GM12878 (cell line): Measurements from ENCODE around the gene CWF19L1. TPM values are rescaled to one million over a fixed set of nuclear protein-coding genes. Genes with fewer than 3 reads are reported as not detected.

ENCODE experiments used
- ATAC-seq: fragments of 200-7000 bp; cut with Tn5 transposase; 3 replicates; pipeline ENCODE4 v1.9.1; 2020; ENCODE audit warnings: mild to moderate bottlenecking, moderate library complexity
- BruUV-seq: library from RNA; stranded (reverse); fragments of 400-500 nt; replicated peaks from 2 replicates; lab custom pipeline; 2021; lab: Mats Ljungman, UMichigan
- CTCF ChIA-PET: fragments of 300-600 bp; sonication (Branson Sonifier 250); formaldehyde crosslinking; extraction: SDS; loops from one replicate; lab custom pipeline; 2021; ENCODE audit warnings: inconsistent platforms; lab: Yijun Ruan, JAX
- POLR2A ChIA-PET: fragments of 350-600 bp; formaldehyde crosslinking; extraction: SDS; loops from one replicate; lab custom pipeline; 2021; ENCODE audit warnings: inconsistent platforms; lab: Charles Lee
- RAD21 ChIA-PET: fragments of 300-600 bp; sonication (Branson Sonifier 250); formaldehyde crosslinking; loops from one replicate; lab custom pipeline; 2023; ENCODE audit warnings: antibody characterized with exemption; ENCODE audit not compliant: unreplicated experiment; lab: Charles Lee
- SMC1A ChIA-PET: fragments of 300-600 bp; sonication (Branson Sonifier 250); formaldehyde crosslinking; loops from one replicate; lab custom pipeline; 2023; ENCODE audit not compliant: unreplicated experiment, uncharacterized antibody; lab: Charles Lee
- DNase-seq: peaks from one replicate; pipeline ENCODE4 v3.0.0-alpha.2; 2011; ENCODE audit warnings: low read depth, low spot score
- FAIRE-seq: peaks from 3 replicates; lab custom pipeline; 2011; peaks lifted over from hg19 to GRCh38; lab: Jason Lieb, UNC
- H2AFZ ChIP-seq: 2 replicates; pipeline ENCODE4 v1.6.0; 2011; ENCODE audit warnings: low read depth, low read length, control low read depth; ENCODE audit not compliant: control insufficient read depth
- H3K27ac ChIP-seq: 2 replicates; pipeline ENCODE4 v1.5.1; 2011; ENCODE audit warnings: control low read depth; ENCODE audit not compliant: control insufficient read depth, insufficient read depth
- H3K27me3 ChIP-seq, 2 experiments: replicated peaks in 1 of 2; 2 replicates each; pipeline versions ENCODE4 v1.6.0 to v1.6.1; 2011; ENCODE audit warnings: low read length in 1 of 2; ENCODE audit not compliant: control insufficient read depth in 2 of 2, insufficient read depth in 2 of 2
- H3K36me3 ChIP-seq, 2 experiments: 2 replicates each; pipeline ENCODE4 v1.5.1; 2011; ENCODE audit warnings: low read length in 1 of 2; ENCODE audit not compliant: control insufficient read depth in 2 of 2, insufficient read depth in 2 of 2
- H3K4me1 ChIP-seq: 2 replicates; pipeline ENCODE4 v1.6.1; 2011; ENCODE audit warnings: mild to moderate bottlenecking, low read length, moderate library complexity, mixed read lengths; ENCODE audit not compliant: control insufficient read depth, insufficient read depth
- H3K4me2 ChIP-seq: 2 replicates; pipeline ENCODE4 v1.6.0; 2011; ENCODE audit warnings: control low read depth; ENCODE audit not compliant: control insufficient read depth, insufficient read depth
- H3K4me3 ChIP-seq: fragments of 200-600 bp; sonication (generic); 2 replicates; pipeline ENCODE4 v1.5.1; 2016
- H3K79me2 ChIP-seq: 2 replicates; pipeline ENCODE4 v1.6.0; 2011; ENCODE audit warnings: low read length; ENCODE audit not compliant: control insufficient read depth, insufficient read depth
- H3K9ac ChIP-seq: 2 replicates; pipeline ENCODE4 v1.8.0; 2011; ENCODE audit warnings: low read length, control low read depth, mixed read lengths; ENCODE audit not compliant: control insufficient read depth, insufficient read depth
- H3K9me3 ChIP-seq: replicated peaks from 3 replicates; pipeline ENCODE4 v1.5.1; 2011; ENCODE audit warnings: mild to moderate bottlenecking, low read length; ENCODE audit not compliant: control insufficient read depth, insufficient read depth
- H4K20me1 ChIP-seq: 2 replicates; pipeline ENCODE4 v1.6.0; 2011; ENCODE audit not compliant: control insufficient read depth, insufficient read depth
- CBX5 ChIP-seq: sonication (generic); IDR thresholded peaks from 2 replicates; pipeline ENCODE4 v1.6.1; 2016; ENCODE audit warnings: low read depth, moderate library complexity, mild to moderate bottlenecking, inconsistent platforms
- CHD2 ChIP-seq: IDR thresholded peaks from 2 replicates; pipeline ENCODE4 v1.6.1; 2011; ENCODE audit warnings: low read depth, low read length, improper control_type of control experiment, borderline replicate concordance
- DPF2 ChIP-seq: fragments of 450-650 bp; IDR thresholded peaks from 2 replicates; pipeline ENCODE4 v1.6.1; 2017; ENCODE audit warnings: mild to moderate bottlenecking
- EP300 ChIP-seq, 2 experiments: fragments of 150-350 bp in 1 of 2; IDR thresholded peaks; 2 replicates each; pipeline ENCODE4 v1.6.1; 2011 to 2012; ENCODE audit warnings: low read depth in 2 of 2, low read length in 2 of 2, borderline replicate concordance in 1 of 2, improper control_type of control experiment in 1 of 2, inconsistent platforms in 1 of 2; ENCODE audit not compliant: control insufficient read depth in 1 of 2
- ETV6 ChIP-seq, 2 experiments: fragments of 450-650 bp in 1 of 2; IDR thresholded peaks in 1 of 2; conservative IDR thresholded peaks in 1 of 2; 2 replicates each; pipeline ENCODE4 v1.6.1; 2014; ENCODE audit warnings: antibody characterized with exemption in 1 of 2, borderline replicate concordance in 1 of 2, low read depth in 1 of 2, mild to moderate bottlenecking in 1 of 2, moderate library complexity in 1 of 2
- HDAC2 ChIP-seq: fragments of 200-600 bp; sonication (generic); IDR thresholded peaks from 2 replicates; pipeline ENCODE4 v1.6.1; 2017
- IRF4 ChIP-seq: IDR thresholded peaks from 2 replicates; pipeline ENCODE4 v1.6.1; 2011; ENCODE audit warnings: low read depth, low read length
- MEF2A ChIP-seq: IDR thresholded peaks from 2 replicates; pipeline ENCODE4 v1.6.1; 2011; ENCODE audit warnings: low read depth, mild to moderate bottlenecking, low read length, moderate library complexity; ENCODE audit not compliant: insufficient read depth
- NR2C1 ChIP-seq: fragments of 450-650 bp; IDR thresholded peaks from 2 replicates; pipeline ENCODE4 v1.6.1; 2017; ENCODE audit warnings: antibody characterized with exemption, mild to moderate bottlenecking, moderate library complexity
- NR2F1 ChIP-seq: fragments of 450-650 bp; conservative IDR thresholded peaks from 2 replicates; pipeline ENCODE4 v1.6.1; 2017; ENCODE audit warnings: mild to moderate bottlenecking
- RAD21 ChIP-seq: IDR thresholded peaks from 2 replicates; pipeline ENCODE4 v1.6.1; 2011; ENCODE audit warnings: mild to moderate bottlenecking, low read depth, low read length, moderate library complexity; ENCODE audit not compliant: insufficient read depth
- SMAD1 ChIP-seq: fragments of 450-650 bp; IDR thresholded peaks from 2 replicates; pipeline ENCODE4 v1.6.1; 2018; ENCODE audit warnings: mild to moderate bottlenecking, low read depth; ENCODE audit not compliant: partially characterized antibody
- SPI1 ChIP-seq: IDR thresholded peaks from 2 replicates; pipeline ENCODE4 v1.6.1; 2011; ENCODE audit warnings: low read depth, mild to moderate bottlenecking, low read length, moderate library complexity, borderline replicate concordance; ENCODE audit not compliant: insufficient read depth
- WGBS: methylation state at CpG from one replicate; pipeline ENCODE4 v1.1.6; 2016; ENCODE audit warnings: low lambda C conversion rate; ENCODE audit not compliant: insufficient replicate concordance, insufficient coverage; ENCODE audit errors: missing lambda C conversion rate; 5-methylcytosine and 5-hydroxymethylcytosine counted together
- in situ Hi-C: fragments of 300-500 bp; cut with MboI; formaldehyde crosslinking; loops from 9 replicates; pipeline ENCODE4 v1.14.3; 2018; ENCODE audit warnings: mixed read lengths
- intact Hi-C: fragments of 100-400 bp; cut with micrococcal nuclease; formaldehyde crosslinking; loops from one replicate; pipeline ENCODE4 v1.14.2; 2022; ENCODE audit not compliant: unreplicated experiment
- polyA plus RNA-seq, 11 experiments: library from polyadenylated mRNA; depleted of rRNA in 4 of 11; unstranded in 6 of 11; stranded (reverse) in 5 of 11; fragments of >200 nt; fragmentation: Nextera tagmentation in 4 of 11; fragmentation: Illumina TruSeq in 1 of 11; extraction: Ambion mirVana in 4 of 11; extraction: Trizol in 1 of 11; gene quantifications; 1 replicate in 1 of 11; 2 replicates in 10 of 11; pipeline versions ENCODE4 v1.2.1 to v1.2.3, GENCODE V29; 2011 to 2016; ENCODE audit warnings: inconsistent platforms in 2 of 11, missing spikeins in 2 of 11, low read depth in 1 of 11
- total RNA-seq, 4 experiments: library from RNA; depleted of rRNA in 3 of 4; stranded (reverse); fragments of >200 nt in 3 of 4; fragmentation: Illumina TruSeq in 1 of 4; extraction: Trizol in 1 of 4; gene quantifications; 2 replicates each; pipeline versions ENCODE4 v1.2.1 to v1.2.3, GENCODE V29; 2013 to 2021
- TF ChIP-seq, protein P1 (sequence below): fragments of 150-350 bp; IDR thresholded peaks from 2 replicates; pipeline ENCODE4 v1.6.1; 2016; ENCODE audit warnings: low read depth, low read length
- TF ChIP-seq, protein P2 (sequence below): fragments of 450-650 bp; IDR thresholded peaks from 2 replicates; pipeline ENCODE4 v1.6.1; 2017; ENCODE audit warnings: antibody characterized with exemption, mild to moderate bottlenecking, moderate library complexity
- TF ChIP-seq, protein P3 (sequence below): IDR thresholded peaks from 2 replicates; pipeline ENCODE4 v1.6.1; 2011; ENCODE audit warnings: mild to moderate bottlenecking, low read depth, low read length, moderate library complexity; ENCODE audit not compliant: insufficient replicate concordance

Gene CWF19L1
- total and polyA plus RNA-seq, 10 of the 15 experiments (the other 5 are each of a cell fraction or from before 2014, with no cell fraction given): 30.2 to 51.7 (median 38.1) TPM

GRCh38 chr10:100216006-100216405 lies 51.4 kb downstream of the CWF19L1 start (continued):
- TF ChIP-seq, protein P1, sequence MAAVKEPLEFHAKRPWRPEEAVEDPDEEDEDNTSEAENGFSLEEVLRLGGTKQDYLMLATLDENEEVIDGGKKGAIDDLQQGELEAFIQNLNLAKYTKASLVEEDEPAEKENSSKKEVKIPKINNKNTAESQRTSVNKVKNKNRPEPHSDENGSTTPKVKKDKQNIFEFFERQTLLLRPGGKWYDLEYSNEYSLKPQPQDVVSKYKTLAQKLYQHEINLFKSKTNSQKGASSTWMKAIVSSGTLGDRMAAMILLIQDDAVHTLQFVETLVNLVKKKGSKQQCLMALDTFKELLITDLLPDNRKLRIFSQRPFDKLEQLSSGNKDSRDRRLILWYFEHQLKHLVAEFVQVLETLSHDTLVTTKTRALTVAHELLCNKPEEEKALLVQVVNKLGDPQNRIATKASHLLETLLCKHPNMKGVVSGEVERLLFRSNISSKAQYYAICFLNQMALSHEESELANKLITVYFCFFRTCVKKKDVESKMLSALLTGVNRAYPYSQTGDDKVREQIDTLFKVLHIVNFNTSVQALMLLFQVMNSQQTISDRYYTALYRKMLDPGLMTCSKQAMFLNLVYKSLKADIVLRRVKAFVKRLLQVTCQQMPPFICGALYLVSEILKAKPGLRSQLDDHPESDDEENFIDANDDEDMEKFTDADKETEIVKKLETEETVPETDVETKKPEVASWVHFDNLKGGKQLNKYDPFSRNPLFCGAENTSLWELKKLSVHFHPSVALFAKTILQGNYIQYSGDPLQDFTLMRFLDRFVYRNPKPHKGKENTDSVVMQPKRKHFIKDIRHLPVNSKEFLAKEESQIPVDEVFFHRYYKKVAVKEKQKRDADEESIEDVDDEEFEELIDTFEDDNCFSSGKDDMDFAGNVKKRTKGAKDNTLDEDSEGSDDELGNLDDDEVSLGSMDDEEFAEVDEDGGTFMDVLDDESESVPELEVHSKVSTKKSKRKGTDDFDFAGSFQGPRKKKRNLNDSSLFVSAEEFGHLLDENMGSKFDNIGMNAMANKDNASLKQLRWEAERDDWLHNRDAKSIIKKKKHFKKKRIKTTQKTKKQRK: no peak
- TF ChIP-seq, protein P2, sequence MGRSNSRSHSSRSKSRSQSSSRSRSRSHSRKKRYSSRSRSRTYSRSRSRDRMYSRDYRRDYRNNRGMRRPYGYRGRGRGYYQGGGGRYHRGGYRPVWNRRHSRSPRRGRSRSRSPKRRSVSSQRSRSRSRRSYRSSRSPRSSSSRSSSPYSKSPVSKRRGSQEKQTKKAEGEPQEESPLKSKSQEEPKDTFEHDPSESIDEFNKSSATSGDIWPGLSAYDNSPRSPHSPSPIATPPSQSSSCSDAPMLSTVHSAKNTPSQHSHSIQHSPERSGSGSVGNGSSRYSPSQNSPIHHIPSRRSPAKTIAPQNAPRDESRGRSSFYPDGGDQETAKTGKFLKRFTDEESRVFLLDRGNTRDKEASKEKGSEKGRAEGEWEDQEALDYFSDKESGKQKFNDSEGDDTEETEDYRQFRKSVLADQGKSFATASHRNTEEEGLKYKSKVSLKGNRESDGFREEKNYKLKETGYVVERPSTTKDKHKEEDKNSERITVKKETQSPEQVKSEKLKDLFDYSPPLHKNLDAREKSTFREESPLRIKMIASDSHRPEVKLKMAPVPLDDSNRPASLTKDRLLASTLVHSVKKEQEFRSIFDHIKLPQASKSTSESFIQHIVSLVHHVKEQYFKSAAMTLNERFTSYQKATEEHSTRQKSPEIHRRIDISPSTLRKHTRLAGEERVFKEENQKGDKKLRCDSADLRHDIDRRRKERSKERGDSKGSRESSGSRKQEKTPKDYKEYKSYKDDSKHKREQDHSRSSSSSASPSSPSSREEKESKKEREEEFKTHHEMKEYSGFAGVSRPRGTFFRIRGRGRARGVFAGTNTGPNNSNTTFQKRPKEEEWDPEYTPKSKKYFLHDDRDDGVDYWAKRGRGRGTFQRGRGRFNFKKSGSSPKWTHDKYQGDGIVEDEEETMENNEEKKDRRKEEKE: no peak
- no peak for TF ChIP-seq DPF2
- TF ChIP-seq SPI1: no peak
- no peak for TF ChIP-seq NR2F1
- TF ChIP-seq, all 136 proteins: peak for 0

- no TSS peak for BruUV-seq
- TF ChIP-seq CHD2 (no peak), SMAD1 (no peak), HDAC2 (no peak), ETV6 (conservative IDR thresholded peaks at IDR 0.05 in 1 of 2, IDR thresholded peaks at IDR 0.05 in 1 of 2; ENCODE audit: borderline replicate concordance in 1 of 2, low read depth in 1 of 2) (no peak), IRF4 (no peak), NR2C1 (no peak), RAD21 (no peak), CBX5 (no peak), MEF2A (no peak), EP300 (IDR thresholded peaks at IDR 0.05; ENCODE audit: borderline replicate concordance in 1 of 2, control insufficient read depth in 1 of 2, low read depth in 2 of 2, low read length in 2 of 2) (no peak)
- TF ChIP-seq, protein P3, sequence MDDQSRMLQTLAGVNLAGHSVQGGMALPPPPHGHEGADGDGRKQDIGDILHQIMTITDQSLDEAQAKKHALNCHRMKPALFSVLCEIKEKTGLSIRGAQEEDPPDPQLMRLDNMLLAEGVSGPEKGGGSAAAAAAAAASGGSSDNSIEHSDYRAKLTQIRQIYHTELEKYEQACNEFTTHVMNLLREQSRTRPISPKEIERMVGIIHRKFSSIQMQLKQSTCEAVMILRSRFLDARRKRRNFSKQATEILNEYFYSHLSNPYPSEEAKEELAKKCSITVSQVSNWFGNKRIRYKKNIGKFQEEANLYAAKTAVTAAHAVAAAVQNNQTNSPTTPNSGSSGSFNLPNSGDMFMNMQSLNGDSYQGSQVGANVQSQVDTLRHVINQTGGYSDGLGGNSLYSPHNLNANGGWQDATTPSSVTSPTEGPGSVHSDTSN: no peak
Observed at GRCh38 chr10:100209303-100209702, 58.1 kb downstream of the CWF19L1 start.

More at GRCh38 chr10:100209303-100209702, 58.1 kb downstream of the CWF19L1 start:
- no peaks in the 10 kb centered on the region; the same call in 1 of the 2 replicates for H4K20me1 ChIP-seq
- H3K36me3 ChIP-seq: peaks cover 2 to 3% of the 10 kb centered on the region in 2 experiments; a peak in 3 of 4 replicates
- no peak overlapping the region for H2AFZ ChIP-seq
- ATAC-seq: no peak
- no peak for FAIRE-seq
- no peaks in the 10 kb centered on the region for H3K4me1 ChIP-seq
- 94% methylated on average over 7 of the region's 7 CpGs for WGBS
- RAD21 ChIA-PET: no interaction called here
- intact Hi-C loops (no loop called here), in situ Hi-C loops (no loop called here)
- H3K4me3 ChIP-seq: no peak overlapping the region
- no peaks in the 10 kb centered on the region for H3K9me3 ChIP-seq
- CTCF ChIA-PET: interaction anchor here (1.1 kb wide), 1 partner anchor 31 kb away, joined by 3 read pairs; no protein-coding TSS in a partner anchor
- H3K27me3 ChIP-seq: no peaks in the 10 kb centered on the region
- H3K27ac ChIP-seq: no peak overlapping the region
- DNase-seq: no peak
- no peak overlapping the region for H3K9ac ChIP-seq
- SMC1A ChIA-PET: no interaction called here
- no peaks in the 10 kb centered on the region for H3K79me2 ChIP-seq
- POLR2A ChIA-PET: no interaction called here
- H3K4me2 ChIP-seq: no peak overlapping the region
